ENCODE results near the gene CSF3R. TPM values are rescaled to one million over a fixed set of nuclear protein-coding genes. Genes with fewer than 3 reads are reported as not detected.

Gene CSF3R
- total RNA-seq, 2 donors from 2014 or later = 3.9 to 17.0 TPM

- no peak overlapping the region for H3K27ac ChIP-seq
- peak; percentile 19 for DNase-seq (ENCODE audit: low spot score)
- no peak for TF ChIP-seq POLR2AphosphoS5 (IDR thresholded peaks at IDR 0.05)
- TF ChIP-seq, protein P1, sequence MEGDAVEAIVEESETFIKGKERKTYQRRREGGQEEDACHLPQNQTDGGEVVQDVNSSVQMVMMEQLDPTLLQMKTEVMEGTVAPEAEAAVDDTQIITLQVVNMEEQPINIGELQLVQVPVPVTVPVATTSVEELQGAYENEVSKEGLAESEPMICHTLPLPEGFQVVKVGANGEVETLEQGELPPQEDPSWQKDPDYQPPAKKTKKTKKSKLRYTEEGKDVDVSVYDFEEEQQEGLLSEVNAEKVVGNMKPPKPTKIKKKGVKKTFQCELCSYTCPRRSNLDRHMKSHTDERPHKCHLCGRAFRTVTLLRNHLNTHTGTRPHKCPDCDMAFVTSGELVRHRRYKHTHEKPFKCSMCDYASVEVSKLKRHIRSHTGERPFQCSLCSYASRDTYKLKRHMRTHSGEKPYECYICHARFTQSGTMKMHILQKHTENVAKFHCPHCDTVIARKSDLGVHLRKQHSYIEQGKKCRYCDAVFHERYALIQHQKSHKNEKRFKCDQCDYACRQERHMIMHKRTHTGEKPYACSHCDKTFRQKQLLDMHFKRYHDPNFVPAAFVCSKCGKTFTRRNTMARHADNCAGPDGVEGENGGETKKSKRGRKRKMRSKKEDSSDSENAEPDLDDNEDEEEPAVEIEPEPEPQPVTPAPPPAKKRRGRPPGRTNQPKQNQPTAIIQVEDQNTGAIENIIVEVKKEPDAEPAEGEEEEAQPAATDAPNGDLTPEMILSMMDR (IDR thresholded peaks at IDR 0.05) = peak in 1 of 4 experiments; percentile 27
- no peaks in the 10 kb centered on the region for H3K27me3 ChIP-seq (replicated peaks; ENCODE audit: insufficient read depth)
- no peaks in the 10 kb centered on the region for H3K4me1 ChIP-seq (replicated peaks)
- WGBS = 46% methylated on average over 4 of the region's 4 CpGs
- H3K36me3 ChIP-seq = no peaks in the 10 kb centered on the region
- no peaks in the 10 kb centered on the region for H3K9me3 ChIP-seq
- intact Hi-C loops (cut with DNase I) = no loop called here
- no peak overlapping the region for H3K4me3 ChIP-seq
Observed at GRCh38 chr1:36448530-36449056, 34.1 kb downstream of the CSF3R start.

GRCh38 chr1:36447450-36447849, 35.3 kb downstream of the CSF3R start:
- Histone ChIP-seq H3K27me3 (replicated peaks; ENCODE audit: insufficient read depth) (no peaks in the 10 kb centered on the region), H3K4me3 (no peak overlapping the region), H3K4me1 (replicated peaks) (no peaks in the 10 kb centered on the region), H3K27ac (no peak overlapping the region), H3K36me3 (no peaks in the 10 kb centered on the region), H3K9me3 (no peaks in the 10 kb centered on the region)
- no peak for DNase-seq (ENCODE audit: low spot score)
- TF ChIP-seq, protein P1 (IDR thresholded peaks at IDR 0.05) = no peak
- no peak for TF ChIP-seq POLR2A (IDR thresholded peaks at IDR 0.05)
- no peak for TF ChIP-seq POLR2AphosphoS5 (IDR thresholded peaks at IDR 0.05)
- intact Hi-C loops (cut with DNase I) = no loop called here

- Histone ChIP-seq H3K9me3 (no peaks in the 10 kb centered on the region), H3K36me3 (no peaks in the 10 kb centered on the region), H3K27ac (no peak overlapping the region), H3K4me1 (replicated peaks) (no peaks in the 10 kb centered on the region), H3K4me3 (no peak overlapping the region), H3K27me3 (replicated peaks; ENCODE audit: insufficient read depth) (no peaks in the 10 kb centered on the region)
- no peak for DNase-seq (ENCODE audit: low spot score)
- no peak for TF ChIP-seq POLR2A (IDR thresholded peaks at IDR 0.05)
- WGBS = 59% methylated on average over 5 of the region's 5 CpGs
- intact Hi-C loops (cut with DNase I) = no loop called here
Observed at GRCh38 chr1:36446746-36447145, 36.0 kb downstream of the CSF3R start.

DNA sequence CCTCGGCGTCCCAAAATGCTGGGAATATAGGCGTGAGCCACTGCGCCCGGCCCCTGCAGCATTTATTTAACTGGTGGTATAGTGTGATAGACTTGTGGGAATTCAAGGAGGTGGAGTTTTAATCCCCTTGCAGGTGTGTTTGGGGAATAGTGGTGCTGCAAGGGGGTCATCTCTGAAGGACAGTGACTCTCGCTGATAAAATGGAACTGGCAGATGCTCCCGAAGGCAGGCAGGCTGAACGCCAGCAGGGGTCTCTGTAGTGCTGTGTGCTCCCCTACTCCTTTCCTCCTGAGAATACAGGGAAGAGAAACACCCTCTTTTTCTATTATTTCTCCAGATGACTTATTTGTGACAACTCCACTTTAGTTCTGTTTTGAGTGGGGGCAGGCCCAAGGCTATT, 36.4 kb downstream of the CSF3R start:
- no peaks in the 10 kb centered on the region for H3K36me3 ChIP-seq
- DNase-seq (ENCODE audit: low spot score) = no peak
- 67% methylated on average over 8 of the region's 8 CpGs for WGBS
- no peak overlapping the region for H3K4me3 ChIP-seq
- H3K27ac ChIP-seq = no peak overlapping the region
- H3K4me1 ChIP-seq (replicated peaks) = no peaks in the 10 kb centered on the region
- H3K27me3 ChIP-seq (replicated peaks; ENCODE audit: insufficient read depth) = no peaks in the 10 kb centered on the region
- intact Hi-C loops (cut with DNase I) = no loop called here
- H3K9me3 ChIP-seq = no peaks in the 10 kb centered on the region
- no peak for TF ChIP-seq POLR2AphosphoS5 (IDR thresholded peaks at IDR 0.05)
- no peak for TF ChIP-seq POLR2A (IDR thresholded peaks at IDR 0.05)
- TF ChIP-seq, protein P1 (IDR thresholded peaks at IDR 0.05) = no peak

DNA sequence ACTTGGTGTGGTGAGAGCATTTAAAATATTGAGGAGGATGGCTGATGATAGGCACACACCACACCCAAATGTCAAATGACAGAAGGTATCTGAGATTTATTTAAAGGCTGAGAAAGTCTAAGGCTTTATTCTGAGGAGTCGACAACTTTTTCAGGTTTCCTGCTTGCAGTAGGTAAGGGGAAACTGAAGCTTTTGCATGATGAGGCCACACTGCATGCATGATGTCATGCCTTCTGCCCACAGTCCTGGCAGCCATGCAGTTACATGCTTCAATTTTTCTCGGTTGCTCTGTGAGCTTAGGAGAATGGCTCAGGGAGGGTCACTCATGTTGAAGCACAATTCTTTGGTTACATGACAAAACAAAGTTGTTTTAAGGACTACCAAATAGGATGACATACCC, 39.4 kb downstream of the CSF3R start:
- Histone ChIP-seq H3K27me3 (replicated peaks; ENCODE audit: insufficient read depth) (no peaks in the 10 kb centered on the region), H3K4me1 (replicated peaks) (no peaks in the 10 kb centered on the region), H3K9me3 (no peaks in the 10 kb centered on the region), H3K36me3 (no peaks in the 10 kb centered on the region), H3K4me3 (no peak overlapping the region), H3K27ac (no peak overlapping the region)
- WGBS = 65% methylated on average over 2 of the region's 2 CpGs
- no peak for TF ChIP-seq POLR2AphosphoS5 (IDR thresholded peaks at IDR 0.05)
- TF ChIP-seq, protein P1 (IDR thresholded peaks at IDR 0.05) = no peak
- TF ChIP-seq POLR2A (IDR thresholded peaks at IDR 0.05) = no peak
- no peak for DNase-seq (ENCODE audit: low spot score)
- intact Hi-C loops (cut with DNase I) = no loop called here

All from prostate gland (tissue), 2 donors.